Stimulated activated naive CD4-positive, alpha-beta T cell (primary cell): ENCODE results near the gene CHD1L.
"Not testable (repeated sequence)": the region's sequence is repeated elsewhere in the genome, so short reads cannot be mapped to it uniquely, and the experiment has no call there.

ENCODE experiments used
- DNase-seq, 6 experiments: peaks; one replicate each; lab custom pipeline; 2025; lab: John Stamatoyannopoulos, UW

CHD1L gene

DNA sequence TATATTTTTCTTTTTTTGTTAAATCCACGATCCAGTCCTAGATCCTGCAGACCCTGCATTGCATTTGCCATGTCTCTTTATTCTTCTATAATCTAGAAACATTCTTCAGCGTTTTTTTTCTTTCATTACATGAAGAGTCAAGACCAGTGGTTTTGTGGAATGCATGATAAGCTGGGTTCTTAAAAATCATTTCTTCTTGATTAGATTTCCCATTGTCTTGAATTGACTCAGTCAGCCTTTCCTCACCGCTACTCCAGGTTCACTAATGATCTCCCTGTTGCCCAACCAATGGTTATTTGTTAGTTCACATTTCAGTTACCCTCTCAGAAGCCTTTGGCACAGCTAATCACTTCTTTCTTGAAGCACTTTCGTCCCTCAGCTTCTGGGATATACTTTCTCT lies 25.2 kb downstream of the CHD1L start:
- no peak for DNase-seq

GRCh38 chr1:147270721-147271120 lies 28.2 kb downstream of the CHD1L start:
- no peak for DNase-seq

- no peak for DNase-seq
Measured at GRCh38 chr1:147272042-147272441, 29.6 kb downstream of the CHD1L start.

GRCh38 chr1:147273409-147274336 lies 31.2 kb downstream of the CHD1L start:
- peak in 4 of 6 experiments; percentile 3 to 52 (median 32) for DNase-seq

GRCh38 chr1:147281950-147282349 lies 39.5 kb downstream of the CHD1L start:
- DNase-seq = no peak

DNA sequence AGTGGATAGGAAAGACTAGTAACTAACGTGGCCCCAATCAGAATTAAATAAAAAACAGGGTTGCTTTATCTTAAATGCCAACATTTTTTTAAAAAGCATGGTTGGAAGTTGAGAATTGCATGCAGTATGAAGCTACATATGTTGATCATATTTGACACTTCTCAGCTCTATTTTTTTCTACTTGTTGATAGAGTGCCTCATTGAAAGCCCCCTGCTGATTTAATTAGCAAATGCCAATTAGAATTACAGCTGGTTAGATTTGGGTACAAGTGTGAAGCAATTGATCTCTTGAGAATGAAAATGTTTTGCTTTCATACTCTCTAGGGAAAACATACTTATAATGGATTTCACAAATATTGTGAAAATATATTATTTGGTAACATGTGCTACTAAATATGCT lies 40.5 kb downstream of the CHD1L start:
- no peak for DNase-seq

DNA sequence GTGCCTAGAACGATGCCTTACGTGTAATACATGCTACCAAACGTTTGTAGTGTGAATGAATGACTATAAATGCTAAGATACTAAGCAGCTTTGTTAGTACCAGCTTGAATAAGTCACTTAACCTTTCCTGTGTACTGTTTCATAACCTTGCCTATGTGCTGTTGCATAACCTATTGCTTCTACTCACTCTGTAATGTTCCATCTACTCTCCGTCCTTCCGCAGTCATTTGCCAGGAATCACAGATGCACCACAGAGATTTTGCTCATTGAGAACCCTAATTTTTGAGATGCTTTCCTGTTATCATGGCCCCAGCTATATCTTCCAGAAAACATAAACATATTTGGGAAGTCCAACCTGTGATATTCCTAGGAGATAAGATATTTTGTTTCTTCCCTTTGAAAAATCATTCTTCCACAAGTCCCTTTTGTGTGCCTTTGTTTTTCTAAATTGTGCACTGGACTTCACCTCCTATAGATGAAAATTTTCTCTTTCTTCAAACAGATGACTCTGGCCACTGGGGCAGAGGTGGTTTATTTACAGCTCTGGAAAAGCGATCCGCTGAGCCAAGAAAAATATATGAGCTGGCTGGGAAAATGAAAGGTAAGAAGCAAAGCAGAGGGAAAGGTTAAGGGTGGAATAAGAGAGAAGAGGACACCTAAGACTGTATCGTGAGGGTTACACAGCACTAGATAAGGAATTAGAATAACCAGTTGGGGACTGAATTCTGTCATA lies 44.8 kb downstream of the CHD1L start:
- no peak for DNase-seq

DNA sequence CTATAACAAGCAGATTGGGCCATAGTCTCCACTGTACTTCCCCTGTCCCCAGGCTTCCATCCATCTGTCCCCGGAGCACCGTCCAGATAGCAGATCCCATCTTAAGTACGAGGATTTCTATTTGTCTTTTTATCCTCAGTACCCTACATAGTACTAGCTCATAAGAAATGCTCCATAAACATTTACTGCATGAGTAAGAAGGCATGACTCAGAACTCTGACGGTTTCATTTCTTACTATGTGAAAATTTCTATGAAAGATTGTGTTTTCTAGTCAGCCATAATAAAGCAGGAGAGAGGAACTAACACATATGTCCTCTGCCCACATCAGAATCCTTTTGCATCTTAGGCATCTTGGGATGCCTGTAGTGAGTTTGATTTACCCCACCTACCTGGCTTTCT lies 49.5 kb downstream of the CHD1L start:
- no peak for DNase-seq

DNA sequence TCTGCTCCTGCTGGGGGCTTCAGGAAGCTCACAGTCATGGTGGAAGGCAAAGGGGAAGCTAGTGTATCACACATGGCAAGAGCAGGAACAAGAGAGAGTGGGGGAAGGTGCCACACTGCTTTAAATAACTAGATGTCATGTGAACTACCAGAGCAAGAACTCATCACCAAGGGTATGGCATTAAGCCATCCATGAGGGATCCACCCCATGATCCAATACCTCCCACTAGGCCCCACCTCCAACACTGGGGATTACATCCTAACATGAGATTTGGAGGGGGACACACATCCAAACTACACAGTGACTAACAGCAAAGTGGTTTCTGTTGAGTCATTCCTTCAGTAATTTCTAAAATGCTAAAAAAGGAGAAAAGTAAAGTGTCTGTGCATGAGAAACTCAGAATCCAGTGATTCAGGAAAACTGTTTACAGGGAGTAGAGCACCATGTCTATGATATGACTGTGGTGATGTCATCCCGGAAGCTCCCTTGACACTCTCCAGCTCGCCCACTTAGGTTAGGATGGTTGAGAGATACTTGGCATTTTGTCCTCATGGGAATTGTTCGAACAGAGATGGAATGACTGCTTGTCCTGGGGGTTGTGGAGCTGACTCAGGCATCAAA lies 50.3 kb downstream of the CHD1L start:
- DNase-seq = no peak

GRCh38 chr1:147297438-147297837 lies 55.0 kb downstream of the CHD1L start:
- DNase-seq = no peak

DNA sequence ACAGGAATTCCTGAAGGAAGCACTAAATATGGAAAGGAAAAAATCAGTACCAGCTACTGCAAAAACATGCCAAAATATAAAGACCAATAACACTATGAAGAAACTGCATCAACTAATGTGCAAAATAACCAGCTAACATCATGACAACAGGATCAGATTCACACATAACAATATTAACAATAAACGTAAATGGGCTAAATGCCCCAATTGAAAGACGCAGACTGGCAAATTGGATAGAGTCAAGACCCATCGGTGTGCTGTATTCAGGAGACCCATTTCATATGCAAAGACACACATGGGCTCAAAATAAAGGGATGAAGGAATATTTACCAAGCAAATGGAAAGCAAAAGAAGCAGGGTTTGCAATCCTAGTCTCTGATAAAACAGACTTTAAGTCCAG lies 63.3 kb downstream of the CHD1L start:
- DNase-seq = not testable (repeated sequence)

DNA sequence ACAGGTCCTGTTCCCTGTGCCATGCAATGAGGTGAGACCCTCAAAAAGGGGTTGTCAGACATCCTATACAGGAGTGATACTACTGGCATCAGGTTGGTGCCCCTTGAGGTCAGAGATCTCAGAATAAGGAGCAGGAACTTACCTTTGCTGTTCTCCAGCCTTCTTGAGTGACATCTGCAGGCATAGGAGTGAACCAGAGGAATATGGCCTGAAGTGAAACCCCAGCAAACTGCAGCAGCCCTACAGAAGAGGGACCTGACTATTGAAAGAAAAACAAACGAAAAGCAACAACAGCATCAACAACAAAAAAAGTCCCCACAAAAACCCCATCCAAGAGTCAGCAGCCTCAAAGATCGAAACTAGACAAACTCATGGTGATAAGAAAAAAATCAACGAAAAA lies 74.5 kb downstream of the CHD1L start:
- no peak for DNase-seq

GRCh38 chr1:147326933-147327687 lies 84.6 kb downstream of the CHD1L start:
- not testable (repeated sequence) for DNase-seq

DNA sequence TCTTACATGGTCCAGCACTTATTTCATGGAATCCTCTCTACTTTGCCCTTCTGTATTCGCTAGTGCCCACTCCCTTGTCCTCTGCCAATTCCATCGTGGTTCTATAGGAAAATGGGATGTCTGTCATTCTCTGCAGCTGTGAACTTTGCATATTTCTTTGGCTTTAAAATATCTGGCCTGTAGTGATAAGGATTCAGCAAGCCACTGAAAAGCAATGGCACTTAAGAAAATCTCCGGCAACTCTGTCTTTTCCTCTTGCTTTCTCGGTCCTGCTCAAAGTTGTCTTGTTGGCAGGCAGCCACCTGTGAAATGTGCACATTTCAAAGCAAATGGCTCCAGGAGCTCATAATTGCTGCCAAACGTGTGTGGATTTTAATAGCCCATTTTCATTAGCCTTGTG lies 91.8 kb downstream of the CHD1L start:
- no peak for DNase-seq

DNA sequence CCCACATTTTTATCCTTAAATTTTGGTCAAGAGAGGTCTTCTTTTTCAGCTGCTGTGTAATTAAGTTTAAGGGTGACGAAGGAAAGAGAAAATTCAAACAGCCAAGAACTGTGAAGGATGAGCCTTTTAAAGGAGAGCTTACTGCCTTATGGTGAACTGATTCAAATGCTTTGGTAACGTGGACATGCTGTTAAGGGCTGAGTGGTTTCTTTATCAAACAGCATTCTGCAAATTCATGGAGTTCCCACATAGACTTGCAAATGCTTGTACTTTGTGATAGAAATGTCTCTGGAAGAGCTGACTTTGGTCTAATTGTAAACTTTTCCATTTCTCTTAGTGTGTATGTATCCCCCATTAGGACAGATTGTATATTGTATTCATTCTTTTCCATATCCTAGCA lies 93.8 kb downstream of the CHD1L start:
- DNase-seq = no peak

- DNase-seq = no peak
Measured at GRCh38 chr1:147337040-147337630, 94.7 kb downstream of the CHD1L start.

GRCh38 chr1:147338571-147338970 lies 96.1 kb downstream of the CHD1L start:
- no peak for DNase-seq

DNA sequence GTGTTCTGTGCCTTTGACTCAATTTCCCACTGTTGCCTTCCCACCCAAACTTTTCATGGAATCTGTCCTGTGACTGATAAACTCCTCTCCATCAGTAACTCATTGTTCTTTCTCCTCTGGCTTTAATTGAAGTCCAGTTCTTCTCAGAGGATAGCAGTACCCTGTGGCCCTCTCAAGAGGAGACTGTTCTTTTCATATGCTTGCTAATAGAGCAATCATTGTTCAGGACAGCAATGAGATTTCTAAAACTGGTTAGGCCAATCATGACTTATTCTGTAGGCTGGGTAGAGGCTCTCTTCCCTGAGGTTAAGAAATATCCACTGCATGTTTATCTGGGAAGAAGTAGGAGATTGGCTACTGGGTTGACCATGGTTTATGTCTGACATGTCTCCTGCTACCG lies 98.8 kb downstream of the CHD1L start:
- DNase-seq = no peak
